ENCODE results near the gene ZFAND3. TPM values are rescaled to one million over a fixed set of nuclear protein-coding genes. Genes with fewer than 3 reads are reported as not detected.

Gene ZFAND3
- total RNA-seq, 1 experiment from 2014 or later: 47.2 TPM

DNA sequence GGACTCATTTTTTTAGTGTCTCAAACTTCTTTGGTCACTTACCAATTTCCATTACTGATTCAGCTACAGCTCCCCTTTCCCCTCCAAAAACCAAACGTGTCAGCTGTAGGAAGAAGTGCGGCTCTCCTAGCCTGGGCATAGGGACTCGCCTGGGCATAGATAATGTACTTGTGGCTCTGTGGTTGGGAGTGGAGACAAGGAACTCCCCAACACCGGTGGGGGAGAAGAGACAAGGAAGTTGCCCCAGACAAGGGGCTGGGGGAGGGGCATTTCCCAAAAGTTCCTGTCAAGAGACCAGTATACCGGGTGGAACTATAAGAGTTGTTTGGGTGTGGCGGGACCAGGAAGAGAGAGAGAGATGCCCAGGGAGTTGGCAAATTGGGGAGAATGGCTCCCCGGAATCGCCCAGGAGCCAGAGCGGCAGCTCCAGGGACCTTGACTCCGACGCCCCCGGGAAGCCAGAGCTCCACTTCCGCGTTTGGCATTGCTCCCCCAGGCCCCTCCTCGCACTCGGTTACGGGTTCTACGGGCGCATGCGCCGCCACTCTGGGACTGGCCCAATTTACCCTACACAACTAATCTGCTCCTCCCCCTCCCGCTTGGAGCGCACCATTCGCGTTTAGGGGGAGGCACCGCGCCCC lies 871 bp upstream of the ZFAND3 start (continued):
- TF ChIP-seq SIN3A (IDR thresholded peaks at IDR 0.05; ENCODE audit: low read depth): 0 out of 2 replicates have a peak, but pooled peaks have one; percentile 54
- TF ChIP-seq SP1 (IDR thresholded peaks at IDR 0.05; ENCODE audit: low read depth): no peak
- TF ChIP-seq YY1 (IDR thresholded peaks at IDR 0.05; ENCODE audit: extremely low read depth, insufficient replicate concordance, low read depth, low read length): no peak

DNA sequence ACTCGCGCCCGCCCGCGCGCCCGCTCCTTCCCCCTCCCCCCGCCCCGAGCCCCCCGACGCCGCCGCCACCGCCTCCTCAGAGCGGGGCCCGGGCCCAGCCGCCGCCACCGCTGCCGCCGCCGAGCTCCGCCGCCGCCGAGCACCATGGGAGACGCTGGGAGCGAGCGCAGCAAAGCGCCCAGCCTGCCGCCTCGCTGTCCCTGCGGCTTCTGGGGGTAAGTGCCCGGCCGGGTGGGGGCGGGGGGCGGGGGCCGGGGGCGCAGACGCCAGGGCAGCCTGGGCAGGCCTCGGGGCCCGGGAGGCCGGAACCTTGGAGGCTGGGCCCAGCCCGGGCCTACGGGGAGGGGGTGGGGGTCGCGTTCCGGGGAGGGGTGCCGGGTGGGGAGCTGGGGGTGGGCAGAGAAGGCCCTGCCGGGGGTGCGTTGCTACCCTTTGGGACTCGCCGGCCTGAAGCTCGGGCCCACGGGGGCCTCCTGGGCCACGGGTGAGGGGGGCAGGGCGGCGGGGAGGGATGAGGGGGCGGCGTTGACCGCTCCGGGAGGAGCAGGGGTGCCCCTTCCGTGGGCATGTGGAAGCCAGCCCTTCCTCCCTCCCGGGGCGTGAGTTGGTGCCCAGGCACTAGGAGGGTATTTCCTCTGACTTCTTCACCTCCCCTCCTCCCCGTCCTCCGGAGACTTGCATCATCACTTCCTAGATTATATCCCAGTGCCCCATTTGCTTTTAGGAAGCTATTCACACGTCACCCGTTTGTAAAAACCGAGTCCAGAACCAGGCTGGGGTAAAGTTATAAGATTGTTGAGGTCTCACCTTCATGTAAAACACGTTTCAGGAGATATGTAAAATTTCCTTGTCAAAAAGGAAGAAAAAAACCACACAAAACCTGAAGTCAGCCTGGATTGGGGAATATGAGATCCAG lies 533 bp downstream of the ZFAND3 start:
- ChIA-PET CTCF (no interaction called here), POLR2A (interaction anchor here (0.6 to 2.1 kb wide), 5 partner anchors 8 to 63 kb away, joined by 3 to 8 read pairs (median 3); no protein-coding TSS in a partner anchor), RAD21 (ENCODE audit: low non-redundant PET in 1 of 2, low total read pairs in 2 of 2, uncharacterized antibody in 2 of 2, unreplicated experiment in 2 of 2) (no interaction called here)
- Histone ChIP-seq H3K9me2 (ENCODE audit: insufficient read depth) (no peaks in the 10 kb centered on the region), H3K9ac (ENCODE audit: low read length) (peak overlapping the region; percentile 68), H4K20me1 (ENCODE audit: insufficient read depth) (no peaks in the 10 kb centered on the region; the same call in 1 of the 2 replicates), H3K27ac (ENCODE audit: low read depth, low read length) (peak overlapping the region; percentile 88), H3K79me2 (ENCODE audit: insufficient read depth, low read length) (peaks cover 49% of the 10 kb centered on the region), H3K27me3 (ENCODE audit: insufficient read depth, low read length) (no peaks in the 10 kb centered on the region), H3K4me3 (replicated peaks in 1 of 2; ENCODE audit: low read depth in 1 of 2, low read length in 2 of 2) (peak overlapping the region; percentile 75 to 77), H3K4me2 (ENCODE audit: low read length) (peak overlapping the region; percentile 98), H3K9me3 (ENCODE audit: control insufficient read depth in 1 of 2, insufficient read depth in 1 of 2, low read depth in 1 of 2, low read length in 2 of 2) (no peaks in the 10 kb centered on the region), H3K36me3 (ENCODE audit: control insufficient read depth in 1 of 2, insufficient read depth in 2 of 2, low read length in 2 of 2) (no peaks in the 10 kb centered on the region), H2AFZ (ENCODE audit: low read depth, low read length, poor library complexity, severe bottlenecking) (no peak overlapping the region), H3K4me1 (ENCODE audit: control insufficient read depth in 1 of 2, insufficient read depth in 2 of 2, low read length in 2 of 2) (peaks cover 6 to 19% of the 10 kb centered on the region in 2 experiments; a peak in 3 of 4 replicates)
- BruUV-seq (replicated peaks): TSS peak; percentile 54
- intact Hi-C loops (cut with micrococcal nuclease): no loop called here
- TF ChIP-seq, protein P1, sequence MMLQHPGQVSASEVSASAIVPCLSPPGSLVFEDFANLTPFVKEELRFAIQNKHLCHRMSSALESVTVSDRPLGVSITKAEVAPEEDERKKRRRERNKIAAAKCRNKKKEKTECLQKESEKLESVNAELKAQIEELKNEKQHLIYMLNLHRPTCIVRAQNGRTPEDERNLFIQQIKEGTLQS (IDR thresholded peaks at IDR 0.05): peak; percentile 89; the same call in 1 of the 2 replicates
- 0 out of 2 replicates have a peak, but pooled peaks have one; percentile 31 for TF ChIP-seq EGR1 (IDR thresholded peaks at IDR 0.05; ENCODE audit: low read depth)
- peak; percentile 80 for TF ChIP-seq CEBPB (IDR thresholded peaks at IDR 0.05; ENCODE audit: low read depth)
- peak; percentile 23; the same call in 1 of the 2 replicates for TF ChIP-seq POLR2AphosphoS5 (IDR thresholded peaks at IDR 0.05; ENCODE audit: low read depth, low read length)
- TF ChIP-seq, protein P2, sequence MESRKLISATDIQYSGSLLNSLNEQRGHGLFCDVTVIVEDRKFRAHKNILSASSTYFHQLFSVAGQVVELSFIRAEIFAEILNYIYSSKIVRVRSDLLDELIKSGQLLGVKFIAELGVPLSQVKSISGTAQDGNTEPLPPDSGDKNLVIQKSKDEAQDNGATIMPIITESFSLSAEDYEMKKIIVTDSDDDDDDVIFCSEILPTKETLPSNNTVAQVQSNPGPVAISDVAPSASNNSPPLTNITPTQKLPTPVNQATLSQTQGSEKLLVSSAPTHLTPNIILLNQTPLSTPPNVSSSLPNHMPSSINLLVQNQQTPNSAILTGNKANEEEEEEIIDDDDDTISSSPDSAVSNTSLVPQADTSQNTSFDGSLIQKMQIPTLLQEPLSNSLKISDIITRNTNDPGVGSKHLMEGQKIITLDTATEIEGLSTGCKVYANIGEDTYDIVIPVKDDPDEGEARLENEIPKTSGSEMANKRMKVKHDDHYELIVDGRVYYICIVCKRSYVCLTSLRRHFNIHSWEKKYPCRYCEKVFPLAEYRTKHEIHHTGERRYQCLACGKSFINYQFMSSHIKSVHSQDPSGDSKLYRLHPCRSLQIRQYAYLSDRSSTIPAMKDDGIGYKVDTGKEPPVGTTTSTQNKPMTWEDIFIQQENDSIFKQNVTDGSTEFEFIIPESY (IDR thresholded peaks at IDR 0.05; ENCODE audit: extremely low read depth, insufficient replicate concordance, low read length): no peak
- peak; percentile 12; the same call in 1 of the 2 replicates for TF ChIP-seq SIN3A (IDR thresholded peaks at IDR 0.05; ENCODE audit: low read depth)
- TF ChIP-seq EZH2 (IDR thresholded peaks at IDR 0.05): no peak
- peak; percentile 77 for TF ChIP-seq ZFX (IDR thresholded peaks at IDR 0.05)
- DNase-seq (ENCODE audit: low read depth, low spot score) (peak; percentile 29), ATAC-seq (peak; percentile 34)
